CD4-positive, alpha-beta T cell treated with Interleukin-15 for 4 hours (primary cell): ENCODE measurements around the gene CFAP44.
"Not testable (repeated sequence)": the region's sequence is repeated elsewhere in the genome, so short reads cannot be mapped to it uniquely, and the experiment has no call there.

Experiments
- DNase-seq: peaks from one replicate; pipeline ENCODE4 v3.0.0-alpha.2; 2020; ENCODE audit warnings: low spot score

Gene CFAP44, protein sequence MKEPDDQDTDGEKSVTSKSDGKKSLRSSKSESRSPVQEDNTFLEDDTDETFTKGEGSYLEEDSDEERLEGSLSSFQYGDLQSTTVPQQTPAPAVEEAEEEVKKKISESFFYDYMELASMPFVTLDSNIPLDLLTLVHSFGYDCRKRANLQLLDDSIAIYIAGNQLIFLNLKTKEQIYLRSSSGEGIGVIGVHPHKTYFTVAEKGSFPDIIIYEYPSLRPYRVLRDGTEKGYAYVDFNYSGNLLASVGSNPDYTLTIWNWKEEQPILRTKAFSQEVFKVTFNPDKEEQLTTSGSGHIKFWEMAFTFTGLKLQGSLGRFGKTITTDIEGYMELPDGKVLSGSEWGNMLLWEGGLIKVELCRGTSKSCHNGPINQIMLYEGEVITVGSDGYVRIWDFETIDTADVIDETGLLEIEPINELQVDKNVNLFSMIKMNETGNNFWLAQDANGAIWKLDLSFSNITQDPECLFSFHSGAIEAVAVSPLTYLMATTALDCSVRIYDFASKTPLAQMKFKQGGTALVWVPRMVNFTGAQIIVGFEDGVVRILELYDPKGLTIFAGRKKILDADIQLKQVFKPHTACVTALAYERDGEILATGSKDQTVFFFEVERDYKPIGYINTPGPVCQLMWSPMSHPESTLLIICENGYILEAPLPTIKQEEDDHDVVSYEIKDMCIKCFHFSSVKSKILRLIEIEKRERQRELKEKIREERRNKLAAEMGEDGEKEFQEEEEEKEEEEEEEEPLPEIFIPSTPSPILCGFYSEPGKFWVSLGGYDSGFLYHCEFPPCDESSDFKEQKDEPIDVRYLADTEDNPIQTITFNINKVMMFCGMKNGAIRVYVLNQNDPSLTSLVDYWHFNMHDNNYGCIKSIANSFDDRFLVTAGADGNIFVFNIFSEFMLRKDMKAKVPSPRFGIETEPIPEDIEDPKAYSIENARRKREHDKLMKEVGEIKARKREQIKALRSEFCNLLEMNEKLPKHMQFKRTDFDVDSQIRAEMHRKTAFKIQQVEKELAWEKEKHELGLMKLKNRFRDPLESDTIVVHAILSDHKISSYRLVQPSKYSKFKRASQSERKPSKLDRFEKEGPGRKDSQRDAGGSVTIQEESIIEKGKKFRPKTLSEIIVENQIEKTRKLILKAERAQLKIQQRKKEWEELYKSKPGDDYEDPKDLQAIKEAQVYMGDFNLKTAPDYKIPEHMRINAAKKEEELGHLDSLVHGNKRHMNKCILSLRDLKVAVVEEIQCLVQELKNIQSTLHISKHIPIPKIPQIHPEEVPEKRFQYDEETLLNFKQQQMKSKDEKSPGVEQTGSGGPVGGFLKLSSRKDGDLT (N-terminal part only)

DNA sequence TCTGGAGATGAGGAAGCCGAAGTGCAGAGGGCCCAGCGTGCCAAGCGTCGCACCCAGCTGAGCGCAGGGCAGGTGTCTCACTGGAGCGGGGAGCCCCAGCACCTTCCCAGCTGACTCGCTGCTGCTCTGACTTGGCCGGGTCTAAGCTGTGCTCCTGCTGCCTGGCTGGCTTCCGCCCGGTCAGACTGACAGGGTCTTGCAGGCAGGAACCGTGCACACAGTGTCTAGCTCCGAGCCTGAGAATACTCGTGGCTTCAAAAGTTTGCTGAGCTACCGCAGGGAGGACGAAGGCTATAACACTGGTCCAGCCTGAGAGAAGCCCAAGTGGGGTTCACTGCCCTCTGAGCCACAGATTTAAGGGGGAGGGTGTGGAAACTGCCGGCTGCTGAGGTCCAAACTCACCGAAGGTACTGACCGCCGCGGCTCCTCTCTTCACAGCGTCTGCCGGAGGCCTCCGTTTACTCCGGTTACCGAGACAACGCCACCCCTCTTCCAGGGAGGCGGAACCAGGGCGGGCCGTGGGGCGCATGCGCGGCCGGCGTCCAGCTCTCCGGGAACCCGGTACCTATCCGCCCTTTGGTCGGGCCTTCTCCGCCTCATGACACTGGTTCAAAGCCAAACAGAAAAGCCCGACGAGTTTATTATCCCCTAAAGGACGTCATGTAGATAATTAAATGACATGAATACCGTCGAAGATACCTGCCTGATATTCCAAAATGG, at the start of gene CFAP44:
TSS of gene CFAP44 (minus strand) at position 443 of the 720 bp plus-strand sequence. CDS start 7,829 bp downstream, outside the sequence.
- DNase-seq: peak; percentile 55

DNA sequence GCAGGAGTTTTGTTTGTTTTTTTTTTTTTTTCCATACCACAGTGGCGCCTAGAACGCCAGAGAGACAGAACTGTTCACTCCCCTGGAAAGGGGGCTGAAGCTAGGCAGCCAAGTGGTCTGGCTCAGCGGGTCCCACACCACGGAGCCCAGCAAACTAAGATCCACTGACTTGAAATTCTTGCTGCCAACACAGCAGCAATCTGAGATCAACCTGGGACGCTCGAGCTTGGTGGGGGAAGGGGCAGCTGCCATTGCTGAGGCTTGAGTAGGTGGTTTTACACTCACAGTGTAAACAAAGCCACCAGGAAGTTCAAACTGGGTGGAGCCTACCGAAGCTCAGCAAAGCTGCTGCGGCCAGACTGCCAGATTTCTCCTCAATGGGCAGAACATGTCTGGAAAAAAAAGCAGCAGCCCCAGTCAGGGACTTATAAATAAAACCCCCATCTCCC, 43.9 kb upstream of the CFAP44 start:
- peak; percentile 30 for DNase-seq

DNA sequence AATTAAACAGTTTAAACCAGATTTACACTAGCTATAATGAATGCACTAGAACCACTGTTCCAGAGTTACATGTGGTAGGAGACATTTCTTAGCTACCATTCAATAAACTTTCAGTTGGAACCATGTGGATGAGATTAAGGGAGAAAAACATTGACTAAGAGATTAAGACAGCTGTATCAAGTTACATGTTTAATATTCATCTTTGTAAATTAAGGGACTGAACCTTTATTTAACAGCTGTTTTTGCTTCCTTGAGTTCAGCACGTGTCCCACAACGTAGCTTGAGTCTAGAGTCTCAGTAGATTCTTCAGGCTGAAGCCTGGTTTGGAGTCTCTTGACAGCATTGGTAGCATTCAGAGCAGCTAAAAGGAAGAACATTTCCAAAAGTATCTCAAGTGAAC, 27.2 kb upstream of the CFAP44 start:
- DNase-seq: no peak

DNA sequence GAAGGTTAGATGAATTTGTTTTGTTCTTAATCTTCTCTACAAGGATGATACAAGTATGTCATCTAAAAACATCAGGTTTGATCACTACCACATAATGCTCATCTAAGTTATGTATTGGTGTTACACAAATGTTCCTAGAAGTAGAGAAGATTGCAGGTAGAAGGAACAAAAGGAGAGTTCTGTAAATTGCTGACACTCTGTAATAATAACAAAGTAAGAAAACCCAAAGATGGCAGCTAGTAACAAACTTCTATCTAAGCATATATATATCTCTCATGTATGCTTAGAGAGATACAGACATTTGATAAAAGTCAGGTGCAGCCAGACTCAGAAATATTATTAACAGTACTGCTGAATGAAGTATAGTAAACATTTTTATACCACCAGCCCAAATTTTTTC, 20.2 kb upstream of the CFAP44 start:
- DNase-seq: no peak

DNA sequence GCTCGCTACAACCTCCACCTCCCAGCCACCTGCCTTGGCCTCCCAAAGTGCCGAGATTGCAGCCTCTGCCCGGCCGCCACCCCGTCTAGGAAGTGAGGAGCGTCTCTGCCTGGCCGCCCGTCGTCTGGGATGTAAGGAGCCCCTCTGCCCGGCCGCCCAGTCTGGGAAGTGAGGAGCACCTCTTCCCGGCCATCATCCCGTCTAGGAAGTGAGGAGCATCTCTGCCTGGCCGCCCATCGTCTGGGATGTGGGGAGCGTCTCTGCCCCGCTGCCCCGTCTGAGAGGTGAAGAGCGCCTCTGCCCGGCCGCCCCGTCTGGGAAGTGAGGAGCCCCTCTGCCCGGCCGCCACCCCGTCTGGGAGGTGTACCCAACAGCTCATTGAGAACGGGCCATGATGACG, 17.3 kb upstream of the CFAP44 start:
- DNase-seq: not testable (repeated sequence)

DNA sequence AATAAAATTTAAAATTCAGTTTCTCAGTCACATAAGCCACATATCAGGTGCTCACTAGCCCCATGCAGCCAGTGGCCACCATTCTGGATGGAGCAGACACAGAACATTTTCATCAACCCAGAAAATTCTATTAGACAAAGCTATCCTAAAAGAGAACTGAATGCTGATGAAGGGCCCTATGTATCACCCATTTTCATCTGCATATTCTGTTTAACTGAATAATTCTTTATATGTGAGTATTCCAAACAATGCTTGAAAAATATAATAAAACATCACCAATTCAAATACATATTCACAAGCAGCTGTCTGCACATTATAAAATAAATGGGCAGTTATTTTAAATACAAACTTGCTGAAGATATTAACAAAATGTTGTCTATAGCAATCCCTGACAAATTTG, 14.2 kb upstream of the CFAP44 start:
- no peak for DNase-seq

DNA sequence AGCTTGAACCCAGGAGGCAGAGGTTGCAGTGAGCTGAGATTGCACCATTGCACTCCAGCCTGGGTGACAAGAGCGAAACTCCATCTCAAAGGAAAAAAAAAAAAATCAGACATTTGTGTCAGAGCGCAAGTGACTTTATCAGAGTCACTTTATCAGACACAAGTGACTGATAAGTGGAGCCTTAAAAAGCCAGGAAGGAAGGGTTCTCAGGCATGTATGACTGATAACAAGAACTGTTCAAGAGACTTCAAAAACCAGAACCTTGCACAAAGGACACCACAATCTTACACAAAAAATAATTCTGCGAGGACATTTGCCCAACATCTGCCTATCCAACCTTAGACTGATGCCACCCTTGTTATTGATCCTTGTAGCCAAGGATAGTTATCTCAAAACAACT, 13.3 kb upstream of the CFAP44 start:
- no peak for DNase-seq

DNA sequence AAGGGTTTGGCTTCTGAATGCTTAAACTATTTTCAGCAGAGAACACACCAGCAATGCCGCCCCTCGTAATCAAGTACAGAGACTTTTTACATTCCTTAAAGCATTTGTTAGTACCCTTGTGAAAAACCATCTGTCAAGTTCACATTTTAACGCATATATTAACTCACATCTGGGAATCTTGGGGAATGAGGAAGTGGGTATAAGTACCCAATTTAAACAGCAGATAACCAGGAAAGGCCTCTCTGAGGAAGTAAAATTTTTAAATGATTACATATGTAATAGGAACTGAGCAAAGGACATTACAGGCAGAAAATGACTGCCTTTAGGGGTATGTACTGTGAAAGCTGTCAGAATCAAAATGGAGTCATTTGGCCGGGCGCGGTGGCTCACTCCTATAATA, 12.8 kb upstream of the CFAP44 start:
- no peak for DNase-seq

DNA sequence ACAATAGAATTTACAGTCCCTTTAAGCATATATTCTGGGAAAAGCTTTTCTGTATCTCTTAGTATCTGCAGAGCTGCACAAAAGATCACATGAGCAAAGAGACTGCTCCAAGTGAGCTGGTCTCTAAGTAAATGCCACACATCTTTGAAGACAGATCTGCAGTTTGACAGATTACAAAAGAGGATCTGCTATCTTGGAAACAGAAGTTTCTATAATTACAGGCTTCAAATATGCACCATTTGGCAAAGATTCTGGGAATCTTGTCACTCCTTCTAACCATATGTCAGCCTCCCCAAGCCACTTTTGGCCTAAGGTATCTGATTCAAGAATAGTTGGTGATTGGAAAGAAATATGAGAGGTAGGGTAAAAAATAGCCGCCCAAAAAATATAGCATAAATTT, 9.6 kb upstream of the CFAP44 start:
- no peak for DNase-seq

DNA sequence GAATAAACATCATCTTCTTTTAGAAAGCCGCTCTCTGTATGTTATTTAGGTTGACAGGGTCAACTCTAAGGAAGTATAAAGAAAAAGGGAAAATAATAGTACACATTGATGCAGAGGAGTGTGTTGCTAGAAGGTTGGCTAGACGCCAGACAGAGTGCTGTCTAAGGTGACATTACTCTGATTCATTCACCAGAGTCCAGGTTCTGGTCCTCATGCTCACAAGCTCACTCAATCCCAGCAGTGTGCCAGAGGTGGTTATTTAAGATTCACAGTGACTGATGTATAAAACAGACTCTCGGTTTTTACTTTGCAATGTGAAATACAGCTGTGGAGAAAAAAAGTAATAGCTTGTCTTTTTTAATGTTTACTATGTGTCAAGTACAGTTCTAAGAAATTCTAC, 1.7 kb downstream of the CFAP44 start:
- no peak for DNase-seq

DNA sequence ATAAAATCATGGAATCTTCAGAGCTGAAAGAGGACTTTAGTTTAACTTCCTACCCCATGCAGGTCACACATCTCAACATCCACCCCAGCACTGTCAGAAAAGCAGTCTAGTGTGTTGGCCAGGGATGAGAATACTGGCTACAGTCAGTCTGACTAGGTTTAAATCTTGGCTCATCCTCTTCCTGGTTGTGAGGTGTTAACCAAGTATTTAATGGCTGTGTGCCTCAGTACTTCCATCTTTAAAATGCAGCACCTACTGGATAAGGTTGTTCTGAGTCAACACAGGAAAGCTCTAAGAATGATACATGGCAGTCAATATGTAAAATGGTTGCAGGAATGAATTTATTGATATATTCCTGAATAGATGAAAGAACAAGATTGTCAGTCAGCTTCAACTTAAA, 3.1 kb downstream of the CFAP44 start:
- no peak for DNase-seq

DNA sequence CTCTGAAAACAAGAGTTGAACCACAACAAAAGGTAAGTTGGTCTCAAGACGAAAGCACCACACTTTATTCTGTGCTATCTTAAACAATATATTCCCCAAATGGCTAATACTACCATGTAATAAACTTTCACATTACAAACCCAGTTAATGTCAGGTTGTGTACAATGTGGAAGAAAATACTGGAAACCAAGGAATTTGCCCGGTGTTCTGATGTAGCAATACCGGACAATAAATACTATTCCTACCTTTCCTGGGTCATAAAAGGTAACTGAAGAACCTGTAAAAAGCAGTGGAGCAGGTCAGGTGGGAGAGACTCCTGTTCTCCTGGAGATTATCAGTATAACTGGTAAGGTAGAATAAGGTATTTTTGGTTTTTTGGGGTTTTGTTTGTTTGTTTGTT, 3.9 kb downstream of the CFAP44 start:
- no peak for DNase-seq

DNA sequence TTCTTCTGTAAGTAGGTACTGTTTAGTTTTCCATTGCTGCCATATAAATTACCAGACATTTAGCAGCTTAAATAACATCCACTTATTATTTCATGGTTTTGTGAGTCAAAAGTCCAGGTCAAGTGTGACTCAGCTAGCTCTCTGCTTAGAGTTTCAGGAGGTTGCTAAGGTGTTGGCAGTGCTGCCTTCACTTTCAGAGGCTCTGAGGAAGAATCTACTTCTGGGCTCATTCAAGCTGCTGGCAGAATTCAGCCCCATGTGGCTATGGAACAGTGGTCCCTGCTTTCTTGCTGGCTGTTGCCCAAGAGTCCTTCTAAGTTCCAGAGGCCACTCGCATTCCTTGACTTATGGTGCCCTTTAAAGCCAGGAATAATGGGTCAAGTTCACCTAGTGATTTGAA, 4.5 kb downstream of the CFAP44 start:
- DNase-seq: no peak

DNA sequence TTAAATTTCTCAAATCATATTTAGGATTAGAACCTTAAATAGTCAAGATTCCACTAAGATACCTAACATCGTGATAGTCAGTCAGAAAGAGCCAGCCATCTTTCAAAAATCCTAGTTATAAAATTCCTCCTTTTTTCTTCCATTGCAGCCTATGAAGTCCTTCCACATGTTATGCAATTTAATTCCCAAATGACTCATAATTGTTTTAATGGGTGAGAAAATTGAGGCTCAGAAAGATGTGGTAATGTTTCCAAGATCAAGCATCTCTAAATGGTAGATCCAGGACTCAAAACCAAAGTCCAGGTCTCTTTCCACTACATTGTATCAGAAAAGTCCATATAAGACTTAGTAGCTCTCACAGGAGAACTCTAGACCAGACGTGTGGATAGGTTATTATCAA, 9.5 kb downstream of the CFAP44 start:
- no peak for DNase-seq

DNA sequence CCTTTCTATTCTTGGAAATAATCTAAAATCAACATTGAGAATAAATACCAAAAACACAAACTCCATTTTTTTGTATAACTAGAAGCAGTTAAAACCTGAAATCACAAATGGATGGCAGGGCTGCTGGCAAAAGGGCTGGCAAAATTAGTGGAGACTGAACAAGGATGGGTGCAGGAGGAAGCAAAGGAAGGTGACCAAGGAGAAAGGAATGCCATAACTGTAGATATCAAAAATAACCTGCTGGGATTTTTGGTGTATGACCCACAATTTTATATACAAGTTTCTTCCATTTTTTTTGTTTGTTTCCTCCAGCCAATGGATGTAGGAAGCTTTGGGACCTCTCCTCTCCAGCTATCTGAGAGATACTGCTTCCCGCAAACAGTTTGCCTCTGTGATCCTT, 12.7 kb downstream of the CFAP44 start:
- no peak for DNase-seq

DNA sequence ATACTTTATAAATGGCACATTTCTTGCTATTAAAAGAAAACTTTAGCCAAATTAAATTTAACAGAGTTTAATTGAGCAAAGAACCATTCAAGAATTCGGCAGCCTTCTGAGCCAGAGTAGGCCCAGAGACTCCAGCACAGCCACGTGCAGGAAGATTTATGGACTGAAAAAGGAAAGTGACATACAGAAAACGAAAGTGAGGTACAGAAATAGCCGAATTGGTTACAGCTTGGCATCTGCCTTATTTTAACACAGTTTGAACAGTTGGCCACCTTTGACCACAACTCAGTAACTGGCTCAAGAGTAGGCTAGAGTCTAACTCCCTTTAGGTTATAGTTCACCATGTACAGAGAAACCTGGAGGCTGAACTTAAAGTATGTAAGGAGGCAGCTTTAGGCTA, 17.6 kb downstream of the CFAP44 start:
- no peak for DNase-seq

DNA sequence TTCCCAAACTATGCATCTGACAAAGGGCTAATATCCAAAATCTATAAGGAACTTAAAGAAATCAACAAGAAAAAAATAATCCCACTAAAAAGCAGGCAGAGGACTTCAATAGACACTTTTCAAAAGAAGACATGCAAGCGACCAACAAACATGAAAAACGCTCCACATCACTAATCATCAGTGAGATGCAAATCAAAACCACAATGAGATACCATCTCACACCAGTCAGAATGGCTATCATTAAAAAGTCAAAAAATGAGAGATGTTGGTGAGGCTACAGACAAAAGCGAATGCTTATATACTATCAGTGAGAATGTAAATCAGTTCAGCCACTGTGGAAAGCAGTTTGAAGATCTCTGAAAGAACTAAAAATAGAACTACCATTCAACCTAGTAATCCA, 20.2 kb downstream of the CFAP44 start:
- DNase-seq: no peak

DNA sequence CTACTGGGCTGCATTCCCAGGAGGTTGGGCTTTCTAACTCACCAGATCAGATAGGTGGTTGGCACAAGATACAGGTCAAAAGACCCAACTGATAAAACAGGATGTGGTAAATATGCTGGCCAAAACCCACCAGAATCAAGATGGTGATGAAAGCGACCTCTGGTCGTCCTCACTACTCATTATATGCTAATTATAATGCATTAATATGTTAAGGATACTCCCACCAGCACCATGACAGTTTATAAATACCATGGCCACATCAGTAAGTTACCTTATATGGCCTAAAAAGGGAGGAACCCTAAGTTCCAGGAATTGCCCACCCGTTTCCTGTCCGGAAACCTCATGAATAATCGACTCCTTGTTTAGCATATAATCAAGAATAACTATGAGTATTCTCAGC, 31.6 kb downstream of the CFAP44 start:
- no peak for DNase-seq

DNA sequence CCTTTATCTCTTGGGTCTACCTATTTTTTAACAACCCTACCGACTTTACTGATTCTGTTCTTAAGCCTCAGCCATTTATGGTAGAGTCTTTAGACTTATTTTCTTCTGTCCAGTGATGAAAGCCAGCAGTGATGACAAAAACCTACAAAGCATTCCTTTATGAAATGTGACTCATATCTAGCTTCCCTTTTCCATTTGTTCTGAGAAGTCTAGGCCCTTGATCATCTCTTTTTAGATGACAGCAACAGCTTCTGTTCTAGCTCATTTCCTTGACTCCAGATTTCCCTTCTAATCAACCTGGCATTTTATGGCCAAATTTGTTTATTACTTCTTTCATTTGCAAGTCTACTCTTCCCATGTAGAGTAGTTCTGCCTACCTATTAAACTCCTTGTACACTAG, 36.1 kb downstream of the CFAP44 start:
- DNase-seq: no peak

DNA sequence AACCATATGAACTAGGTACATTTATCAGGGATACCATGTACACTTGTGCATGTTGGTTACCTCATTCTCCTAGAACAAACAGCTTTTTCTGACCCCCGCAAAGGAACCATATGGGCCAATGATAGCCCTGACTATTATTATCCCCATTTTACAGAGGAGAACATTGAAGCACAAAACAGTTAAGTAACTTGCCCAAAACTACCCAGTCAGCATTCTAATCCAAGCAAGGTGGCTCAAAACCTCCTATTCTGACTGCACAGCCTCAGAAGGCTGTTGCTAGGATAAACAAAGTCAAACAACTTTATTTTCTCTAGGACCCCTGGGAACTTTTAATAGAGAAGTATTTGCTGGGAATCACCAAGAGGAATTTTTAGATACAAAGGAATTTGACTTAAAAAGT, 36.7 kb downstream of the CFAP44 start:
- no peak for DNase-seq
